ENCODE data around the gene LPGAT1. TPM values are rescaled to one million over a fixed set of nuclear protein-coding genes. Genes with fewer than 3 reads are reported as not detected.

The LPGAT1 gene
- total RNA-seq, 1 experiment from 2014 or later, result 37.5 TPM

DNA sequence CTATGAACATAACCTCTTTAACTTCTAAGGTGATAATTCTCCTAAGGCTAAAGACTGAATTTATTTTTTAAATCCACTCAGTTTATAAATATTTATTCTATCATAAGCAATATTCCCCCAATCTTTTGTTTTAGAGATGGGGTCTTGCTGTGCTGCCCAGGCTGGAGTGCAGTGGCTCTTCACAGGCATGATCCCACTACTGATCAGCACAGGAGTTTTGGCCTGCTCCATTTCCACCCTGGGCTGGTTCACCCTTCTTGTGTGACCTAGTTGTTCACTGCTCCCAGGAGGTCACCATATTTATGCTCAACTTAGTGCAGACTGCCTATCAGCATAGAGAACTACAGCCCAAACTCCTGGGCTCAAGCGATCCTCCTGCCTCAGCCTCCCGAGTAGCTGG is 38.6 kb downstream of the LPGAT1 start:
- Histone ChIP-seq H3K27me3 (replicated peaks; ENCODE audit: insufficient read depth, low read depth, low read length, poor library complexity) (no peaks in the 10 kb centered on the region), H3K36me3 (ENCODE audit: insufficient read depth, low read length, poor library complexity, severe bottlenecking) (no peaks in the 10 kb centered on the region), H3K27ac (ENCODE audit: low read depth, low read length, poor library complexity, severe bottlenecking) (no peak overlapping the region), H3K4me1 (ENCODE audit: insufficient read depth, low read length, poor library complexity, severe bottlenecking) (no peaks in the 10 kb centered on the region), H3K9me3 (ENCODE audit: low read depth, low read length, poor library complexity, severe bottlenecking) (no peaks in the 10 kb centered on the region), H3K4me3 (ENCODE audit: low read depth, low read length, poor library complexity, severe bottlenecking) (no peak overlapping the region)
- no TSS peak for BruUV-seq (replicated peaks)
- no peak for DNase-seq (ENCODE audit: low spot score)
- no peak for TF ChIP-seq EZH2 (IDR thresholded peaks at IDR 0.05; ENCODE audit: borderline replicate concordance, low read depth, low read length, poor library complexity, severe bottlenecking)
- TF ChIP-seq, protein P1, sequence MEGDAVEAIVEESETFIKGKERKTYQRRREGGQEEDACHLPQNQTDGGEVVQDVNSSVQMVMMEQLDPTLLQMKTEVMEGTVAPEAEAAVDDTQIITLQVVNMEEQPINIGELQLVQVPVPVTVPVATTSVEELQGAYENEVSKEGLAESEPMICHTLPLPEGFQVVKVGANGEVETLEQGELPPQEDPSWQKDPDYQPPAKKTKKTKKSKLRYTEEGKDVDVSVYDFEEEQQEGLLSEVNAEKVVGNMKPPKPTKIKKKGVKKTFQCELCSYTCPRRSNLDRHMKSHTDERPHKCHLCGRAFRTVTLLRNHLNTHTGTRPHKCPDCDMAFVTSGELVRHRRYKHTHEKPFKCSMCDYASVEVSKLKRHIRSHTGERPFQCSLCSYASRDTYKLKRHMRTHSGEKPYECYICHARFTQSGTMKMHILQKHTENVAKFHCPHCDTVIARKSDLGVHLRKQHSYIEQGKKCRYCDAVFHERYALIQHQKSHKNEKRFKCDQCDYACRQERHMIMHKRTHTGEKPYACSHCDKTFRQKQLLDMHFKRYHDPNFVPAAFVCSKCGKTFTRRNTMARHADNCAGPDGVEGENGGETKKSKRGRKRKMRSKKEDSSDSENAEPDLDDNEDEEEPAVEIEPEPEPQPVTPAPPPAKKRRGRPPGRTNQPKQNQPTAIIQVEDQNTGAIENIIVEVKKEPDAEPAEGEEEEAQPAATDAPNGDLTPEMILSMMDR (conservative IDR thresholded peaks at IDR 0.05; ENCODE audit: low read depth, low read length), result no peak
- ChIA-PET CTCF (no interaction called here), POLR2A (ENCODE audit: low non-redundant PET) (no interaction called here)
- intact Hi-C loops (cut with micrococcal nuclease; ENCODE audit: unreplicated experiment), result no loop called here

GRCh38 chr1:211789641-211790464 is 40.7 kb downstream of the LPGAT1 start:
- Histone ChIP-seq H3K36me3 (ENCODE audit: insufficient read depth, low read length, poor library complexity, severe bottlenecking) (no peaks in the 10 kb centered on the region), H3K4me1 (ENCODE audit: insufficient read depth, low read length, poor library complexity, severe bottlenecking) (no peaks in the 10 kb centered on the region), H3K4me3 (ENCODE audit: low read depth, low read length, poor library complexity, severe bottlenecking) (no peak overlapping the region), H3K9me3 (ENCODE audit: low read depth, low read length, poor library complexity, severe bottlenecking) (no peaks in the 10 kb centered on the region), H3K27me3 (replicated peaks; ENCODE audit: insufficient read depth, low read depth, low read length, poor library complexity) (no peaks in the 10 kb centered on the region), H3K27ac (ENCODE audit: low read depth, low read length, poor library complexity, severe bottlenecking) (no peak overlapping the region)
- POLR2A ChIA-PET (ENCODE audit: low non-redundant PET), result no interaction called here
- DNase-seq (ENCODE audit: low spot score), result no peak
- BruUV-seq (replicated peaks), result no TSS peak
- TF ChIP-seq, protein P1 (conservative IDR thresholded peaks at IDR 0.05; ENCODE audit: low read depth, low read length), result no peak
- TF ChIP-seq EZH2 (IDR thresholded peaks at IDR 0.05; ENCODE audit: borderline replicate concordance, low read depth, low read length, poor library complexity, severe bottlenecking), result no peak
- CTCF ChIA-PET, result interaction anchor here (0.6 kb wide), 1 partner anchor 655 kb away, joined by 3 read pairs; no protein-coding TSS in a partner anchor
- intact Hi-C loops (cut with micrococcal nuclease; ENCODE audit: unreplicated experiment), result no loop called here

DNA sequence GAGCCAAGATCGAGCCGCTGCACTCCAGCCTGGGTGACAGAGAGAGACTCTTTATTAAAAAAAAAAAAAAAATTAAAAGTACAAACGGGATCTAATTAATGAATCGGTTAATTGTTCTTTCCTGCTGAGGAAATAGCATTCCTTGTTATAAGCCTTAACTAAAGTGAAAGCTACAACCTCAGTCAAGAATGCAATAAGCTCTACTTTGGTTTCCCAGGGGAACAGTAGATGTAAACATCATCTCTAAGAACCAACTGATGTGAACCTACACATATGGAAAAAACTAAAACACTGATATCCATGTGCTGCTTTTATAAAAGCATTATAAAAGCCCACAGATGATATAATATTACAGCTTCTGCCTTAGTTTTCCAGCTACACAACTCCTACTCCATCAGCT is 41.9 kb downstream of the LPGAT1 start:
- Histone ChIP-seq H3K4me3 (ENCODE audit: low read depth, low read length, poor library complexity, severe bottlenecking) (no peak overlapping the region), H3K9me3 (ENCODE audit: low read depth, low read length, poor library complexity, severe bottlenecking) (no peaks in the 10 kb centered on the region), H3K27me3 (replicated peaks; ENCODE audit: insufficient read depth, low read depth, low read length, poor library complexity) (no peaks in the 10 kb centered on the region), H3K4me1 (ENCODE audit: insufficient read depth, low read length, poor library complexity, severe bottlenecking) (no peaks in the 10 kb centered on the region), H3K27ac (ENCODE audit: low read depth, low read length, poor library complexity, severe bottlenecking) (no peak overlapping the region), H3K36me3 (ENCODE audit: insufficient read depth, low read length, poor library complexity, severe bottlenecking) (no peaks in the 10 kb centered on the region)
- CTCF ChIA-PET, result no interaction called here
- no peak for TF ChIP-seq EZH2 (IDR thresholded peaks at IDR 0.05; ENCODE audit: borderline replicate concordance, low read depth, low read length, poor library complexity, severe bottlenecking)
- TF ChIP-seq, protein P1 (conservative IDR thresholded peaks at IDR 0.05; ENCODE audit: low read depth, low read length), result no peak
- no TSS peak for BruUV-seq (replicated peaks)
- DNase-seq (ENCODE audit: low spot score), result peak; percentile 24
- intact Hi-C loops (cut with micrococcal nuclease; ENCODE audit: unreplicated experiment), result no loop called here
- POLR2A ChIA-PET (ENCODE audit: low non-redundant PET), result no interaction called here

Measured in A673 (cell line).